Vagina (tissue), 2 donors: ENCODE data around the gene CLEC6A. TPM values are rescaled to one million over a fixed set of nuclear protein-coding genes. Genes with fewer than 3 reads are reported as not detected.

Experiments used
- DNase-seq, 2 donors: peaks; one replicate each; pipeline ENCODE4 v3.0.0-alpha.2; 2017; ENCODE audit errors: extremely low spot score in 2 of 2
- H3K27ac ChIP-seq: fragments of 200-600 bp; sonication (generic); one replicate; pipeline ENCODE4 v1.5.1; 2019
- H3K27me3 ChIP-seq: fragments of 200-600 bp; sonication (generic); one replicate; pipeline ENCODE4 v1.5.1; 2019
- H3K36me3 ChIP-seq, 2 donors: fragments of 200-600 bp; sonication (generic); one replicate each; pipeline ENCODE4 v1.5.1; 2017 to 2019
- H3K4me1 ChIP-seq: fragments of 200-600 bp; sonication (generic); one replicate; pipeline ENCODE4 v1.5.1; 2019
- H3K4me3 ChIP-seq, 2 donors: fragments of 200-600 bp; sonication (generic); 1 replicate in 1 of 2; 2 replicates in 1 of 2; pipeline ENCODE4 v1.5.1; 2016 to 2019
- H3K9me3 ChIP-seq: fragments of 200-600 bp; sonication (generic); one replicate; pipeline ENCODE4 v1.5.1; 2019
- POLR2A ChIP-seq, 2 donors: fragments of 450-650 bp; IDR thresholded peaks; one replicate each; pipeline ENCODE4 v1.6.1; 2017; ENCODE audit warnings: antibody characterized with exemption in 2 of 2, mild to moderate bottlenecking in 2 of 2, moderate library complexity in 2 of 2
- POLR2AphosphoS5 ChIP-seq, 2 donors: sonication (generic); formaldehyde crosslinking; IDR thresholded peaks; one replicate each; pipeline ENCODE4 v1.9.0; 2017; ENCODE audit warnings: antibody characterized with exemption in 2 of 2, mild to moderate bottlenecking in 2 of 2, low read depth in 1 of 2; ENCODE audit not compliant: insufficient read depth in 1 of 2
- intact Hi-C: fragments of 100-400 bp; cut with DNase I; formaldehyde crosslinking; loops from one replicate; pipeline ENCODE4 v1.15.1; 2023
- total RNA-seq: library from RNA; depleted of rRNA; stranded (reverse); fragments of >200 nt; gene quantifications from one replicate; pipeline ENCODE4 v1.2.3, GENCODE V29; 2016
- TF ChIP-seq, protein P1 (sequence below), 3 experiments: fragments of 450-650 bp in 2 of 3; fragments of 200-600 bp in 1 of 3; sonication (generic) in 1 of 3; IDR thresholded peaks; one replicate each; pipeline ENCODE4 v1.5.1; 2017 to 2019; ENCODE audit warnings: antibody characterized with exemption in 3 of 3, mild to moderate bottlenecking in 2 of 3, moderate library complexity in 2 of 3

Gene CLEC6A
- total RNA-seq, 1 donor from 2014 or later: not detected

- DNase-seq: no peak
- Histone ChIP-seq H3K36me3 (no peaks in the 10 kb centered on the region), H3K9me3 (no peaks in the 10 kb centered on the region), H3K4me1 (no peaks in the 10 kb centered on the region), H3K27ac (no peak overlapping the region), H3K27me3 (no peaks in the 10 kb centered on the region), H3K4me3 (no peak overlapping the region)
- TF ChIP-seq POLR2AphosphoS5 (IDR thresholded peaks at IDR 0.05; ENCODE audit: insufficient read depth in 1 of 2, low read depth in 1 of 2) (no peak), POLR2A (IDR thresholded peaks at IDR 0.05) (no peak)
- TF ChIP-seq, protein P1, sequence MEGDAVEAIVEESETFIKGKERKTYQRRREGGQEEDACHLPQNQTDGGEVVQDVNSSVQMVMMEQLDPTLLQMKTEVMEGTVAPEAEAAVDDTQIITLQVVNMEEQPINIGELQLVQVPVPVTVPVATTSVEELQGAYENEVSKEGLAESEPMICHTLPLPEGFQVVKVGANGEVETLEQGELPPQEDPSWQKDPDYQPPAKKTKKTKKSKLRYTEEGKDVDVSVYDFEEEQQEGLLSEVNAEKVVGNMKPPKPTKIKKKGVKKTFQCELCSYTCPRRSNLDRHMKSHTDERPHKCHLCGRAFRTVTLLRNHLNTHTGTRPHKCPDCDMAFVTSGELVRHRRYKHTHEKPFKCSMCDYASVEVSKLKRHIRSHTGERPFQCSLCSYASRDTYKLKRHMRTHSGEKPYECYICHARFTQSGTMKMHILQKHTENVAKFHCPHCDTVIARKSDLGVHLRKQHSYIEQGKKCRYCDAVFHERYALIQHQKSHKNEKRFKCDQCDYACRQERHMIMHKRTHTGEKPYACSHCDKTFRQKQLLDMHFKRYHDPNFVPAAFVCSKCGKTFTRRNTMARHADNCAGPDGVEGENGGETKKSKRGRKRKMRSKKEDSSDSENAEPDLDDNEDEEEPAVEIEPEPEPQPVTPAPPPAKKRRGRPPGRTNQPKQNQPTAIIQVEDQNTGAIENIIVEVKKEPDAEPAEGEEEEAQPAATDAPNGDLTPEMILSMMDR (IDR thresholded peaks at IDR 0.05): no peak
- intact Hi-C loops: no loop called here
Observed at GRCh38 chr12:8508910-8509841, 53.4 kb downstream of the CLEC6A start.

- no peak for TF ChIP-seq POLR2AphosphoS5 (IDR thresholded peaks at IDR 0.05; ENCODE audit: insufficient read depth in 1 of 2, low read depth in 1 of 2)
- TF ChIP-seq, protein P1 (IDR thresholded peaks at IDR 0.05): no peak
- no peak for TF ChIP-seq POLR2A (IDR thresholded peaks at IDR 0.05)
- no peak within 1 kb of the TSS for H3K4me3 ChIP-seq
- H3K27me3 ChIP-seq: no peaks in the 10 kb centered on the region
- no peaks in the 10 kb centered on the region for H3K9me3 ChIP-seq
- no peaks in the 10 kb centered on the region for H3K36me3 ChIP-seq
- no peak within 1 kb of the TSS for H3K27ac ChIP-seq
- DNase-seq: no peak
- intact Hi-C loops: no loop called here
- no peaks in the 10 kb centered on the region for H3K4me1 ChIP-seq
Observed at GRCh38 chr12:8513256-8513655, 57.5 kb downstream of the CLEC6A start, which contains the start of gene CLEC4D. CLEC4D (plus strand) TSS chr12:8513503; CDS start chr12:8513733, 230 bp downstream.

DNA sequence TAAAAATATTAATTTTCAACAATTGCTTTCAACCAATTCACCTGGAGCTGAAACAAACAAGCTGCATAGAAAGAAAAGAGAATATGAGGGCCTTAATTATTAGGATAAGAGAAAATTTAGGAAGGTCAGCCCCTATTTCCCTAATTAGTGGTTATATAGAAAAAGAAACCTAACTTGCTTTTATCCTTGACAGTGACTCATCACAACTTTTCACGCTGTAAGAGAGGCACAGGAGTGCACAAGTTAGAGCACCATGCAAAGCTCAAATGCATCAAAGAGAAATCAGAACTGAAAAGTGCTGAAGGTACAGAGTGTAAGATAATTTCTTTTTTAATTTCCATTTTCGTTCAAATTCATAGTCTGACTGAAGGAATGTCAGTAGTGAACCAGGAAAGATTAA, 62.2 kb downstream of the CLEC6A start:
- intact Hi-C loops: no loop called here
- TF ChIP-seq, protein P1 (IDR thresholded peaks at IDR 0.05): no peak
- TF ChIP-seq POLR2A (IDR thresholded peaks at IDR 0.05) (no peak), POLR2AphosphoS5 (IDR thresholded peaks at IDR 0.05; ENCODE audit: insufficient read depth in 1 of 2, low read depth in 1 of 2) (no peak)
- no peaks in the 10 kb centered on the region for H3K4me1 ChIP-seq
- H3K27ac ChIP-seq: no peak overlapping the region
- no peaks in the 10 kb centered on the region for H3K27me3 ChIP-seq
- H3K4me3 ChIP-seq: no peak overlapping the region
- no peaks in the 10 kb centered on the region for H3K9me3 ChIP-seq
- no peak for DNase-seq
- no peaks in the 10 kb centered on the region for H3K36me3 ChIP-seq

DNA sequence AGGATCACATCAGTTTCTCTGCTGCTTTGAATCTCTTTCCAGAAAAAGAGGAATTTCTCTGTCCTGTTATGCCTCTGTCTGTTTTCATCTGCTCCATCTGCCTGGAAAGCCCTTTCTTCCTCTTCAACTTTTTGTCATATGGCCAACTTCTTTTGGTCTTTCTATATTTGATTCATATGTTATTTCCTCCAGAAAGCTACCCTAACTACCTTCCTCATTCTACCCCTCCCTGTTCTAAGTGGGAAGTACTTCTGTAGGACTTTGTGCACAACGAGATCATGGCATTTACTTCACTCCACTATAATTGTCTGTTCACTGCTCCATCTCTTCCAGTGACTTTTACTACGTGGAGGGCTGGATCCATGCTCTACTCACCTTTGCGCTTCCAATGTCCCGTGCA, 63.4 kb downstream of the CLEC6A start:
- DNase-seq: no peak
- Histone ChIP-seq H3K27me3 (no peaks in the 10 kb centered on the region), H3K36me3 (no peaks in the 10 kb centered on the region), H3K9me3 (no peaks in the 10 kb centered on the region), H3K27ac (no peak overlapping the region), H3K4me1 (no peaks in the 10 kb centered on the region), H3K4me3 (no peak overlapping the region)
- intact Hi-C loops: no loop called here
- TF ChIP-seq POLR2A (IDR thresholded peaks at IDR 0.05): no peak
- TF ChIP-seq, protein P1 (IDR thresholded peaks at IDR 0.05): no peak
- TF ChIP-seq POLR2AphosphoS5 (IDR thresholded peaks at IDR 0.05; ENCODE audit: insufficient read depth in 1 of 2, low read depth in 1 of 2): no peak
